Neuronal stem cell (in vitro differentiated cells): ENCODE results near the gene TMEM235.

Experiments
- DNase-seq: peaks from one replicate; pipeline ENCODE4 v3.0.0-alpha.2; 2013; ENCODE audit warnings: low spot score
- H2AFZ ChIP-seq: one replicate; pipeline ENCODE4 v1.6.1; 2013; ENCODE audit warnings: mild to moderate bottlenecking, low read length, inconsistent platforms
- H2AK5ac ChIP-seq: 2 replicates; pipeline ENCODE4 v1.6.1; 2013; ENCODE audit warnings: low read depth, mild to moderate bottlenecking, inconsistent platforms, low read length, moderate library complexity, mixed read lengths
- H2BK120ac ChIP-seq: 2 replicates; pipeline ENCODE4 v1.6.1; 2013; ENCODE audit warnings: low read depth, mild to moderate bottlenecking, inconsistent platforms, low read length, moderate library complexity, mixed read lengths
- H2BK12ac ChIP-seq: one replicate; pipeline ENCODE4 v1.6.1; 2013; ENCODE audit warnings: low read length, inconsistent platforms
- H2BK15ac ChIP-seq: 2 replicates; pipeline ENCODE4 v1.6.1; 2013; ENCODE audit warnings: mild to moderate bottlenecking, low read length, inconsistent platforms, mixed read lengths
- H2BK5ac ChIP-seq: one replicate; pipeline ENCODE4 v1.6.1; 2013; ENCODE audit warnings: inconsistent platforms, mild to moderate bottlenecking, low read length, moderate library complexity
- H3K14ac ChIP-seq: one replicate; pipeline ENCODE4 v1.6.1; 2013; ENCODE audit warnings: low read length, inconsistent platforms
- H3K18ac ChIP-seq: 2 replicates; pipeline ENCODE4 v1.6.1; 2013; ENCODE audit warnings: low read length, inconsistent platforms
- H3K23ac ChIP-seq: 2 replicates; pipeline ENCODE4 v1.6.1; 2013; ENCODE audit warnings: low read depth, mild to moderate bottlenecking, mixed read lengths, low read length, inconsistent platforms; ENCODE audit not compliant: poor library complexity
- H3K27ac ChIP-seq: replicated peaks from 3 replicates; pipeline ENCODE4 v1.5.1; 2013; ENCODE audit warnings: low read length, inconsistent platforms
- H3K27me3 ChIP-seq, 3 experiments: 2 replicates each; pipeline ENCODE4 v1.6.1; 2013; ENCODE audit warnings: low read length in 3 of 3, mild to moderate bottlenecking in 2 of 3, inconsistent platforms in 1 of 3, low read depth in 1 of 3, mixed read lengths in 1 of 3, moderate library complexity in 1 of 3; ENCODE audit not compliant: control insufficient read depth in 3 of 3, insufficient read depth in 3 of 3
- H3K36me3 ChIP-seq, 2 donors: replicated peaks in 1 of 2; 2 replicates each; pipeline ENCODE4 v1.6.1; 2013; ENCODE audit warnings: low read length in 2 of 2; ENCODE audit not compliant: control insufficient read depth in 2 of 2, insufficient read depth in 2 of 2
- H3K4ac ChIP-seq: 2 replicates; pipeline ENCODE4 v1.6.1; 2013; ENCODE audit warnings: inconsistent platforms, mild to moderate bottlenecking, low read length, moderate library complexity
- H3K4me1 ChIP-seq, 2 donors: 1 replicate in 1 of 2; 2 replicates in 1 of 2; pipeline ENCODE4 v1.6.1; 2013; ENCODE audit warnings: low read length in 2 of 2, low read depth in 1 of 2; ENCODE audit not compliant: control insufficient read depth in 2 of 2, insufficient read depth in 1 of 2
- H3K4me2 ChIP-seq: one replicate; pipeline ENCODE4 v1.6.1; 2013; ENCODE audit warnings: mild to moderate bottlenecking, low read length, inconsistent platforms; ENCODE audit not compliant: insufficient read depth, poor library complexity, severe bottlenecking
- H3K4me3 ChIP-seq, 2 donors: 2 replicates each; pipeline ENCODE4 v1.5.1; 2013; ENCODE audit warnings: low read length in 2 of 2, mild to moderate bottlenecking in 2 of 2, inconsistent platforms in 1 of 2, moderate library complexity in 1 of 2
- H3K79me1 ChIP-seq: one replicate; pipeline ENCODE4 v1.6.1; 2013; ENCODE audit warnings: low read depth, mild to moderate bottlenecking, inconsistent platforms, low read length, moderate library complexity
- H3K9ac ChIP-seq: one replicate; pipeline ENCODE4 v1.6.1; 2013; ENCODE audit warnings: mild to moderate bottlenecking, low read depth, low read length, inconsistent platforms; ENCODE audit not compliant: poor library complexity
- H3K9me3 ChIP-seq, 2 donors: replicated peaks in 1 of 2; 2 replicates each; pipeline versions ENCODE3 to v1.6.1; 2013; ENCODE audit warnings: low read length in 2 of 2, mild to moderate bottlenecking in 2 of 2, inconsistent platforms in 1 of 2, low read depth in 1 of 2, mixed read lengths in 1 of 2, moderate library complexity in 1 of 2; ENCODE audit not compliant: control insufficient read depth in 2 of 2, insufficient read depth in 1 of 2
- H4K8ac ChIP-seq: one replicate; pipeline ENCODE4 v1.6.1; 2013; ENCODE audit warnings: low read depth, mild to moderate bottlenecking, inconsistent platforms, low read length, moderate library complexity
- H4K91ac ChIP-seq: one replicate; pipeline ENCODE4 v1.6.1; 2013; ENCODE audit warnings: low read length, low read depth, mild to moderate bottlenecking, inconsistent platforms; ENCODE audit not compliant: poor library complexity
- WGBS, 2 donors: extraction: QIAGEN DNeasy Blood & Tissue Kit; methylation state at CpG; one replicate each; pipeline ENCODE4 v1.1.7; 2013; ENCODE audit warnings: missing lambda C conversion rate in 2 of 2, mixed read lengths in 1 of 2; ENCODE audit not compliant: insufficient read length in 2 of 2, insufficient replicate concordance in 1 of 2; ENCODE audit errors: extremely low coverage in 2 of 2; 5-methylcytosine and 5-hydroxymethylcytosine counted together

The TMEM235 gene

GRCh38 chr17:78240839-78241238, 9.4 kb downstream of the TMEM235 start:
- peaks cover 3 to 7% of the 10 kb centered on the region in 2 donors for H3K4me1 ChIP-seq
- H4K91ac ChIP-seq = no peak overlapping the region
- no peak overlapping the region for H2BK12ac ChIP-seq
- no peaks in the 10 kb centered on the region for H3K9me3 ChIP-seq
- peak overlapping the region; percentile 78 for H2AFZ ChIP-seq
- H3K4ac ChIP-seq = no peak overlapping the region
- H3K14ac ChIP-seq = no peak overlapping the region
- no peak overlapping the region for H3K4me2 ChIP-seq
- H2BK15ac ChIP-seq = peak overlapping the region; percentile 71
- peak overlapping the region; percentile 94 for H3K23ac ChIP-seq
- H3K4me3 ChIP-seq = no peak overlapping the region
- H2BK5ac ChIP-seq = no peak overlapping the region
- H3K27ac ChIP-seq = no peak overlapping the region
- peaks cover 0 to 16% (median 0%) of the 10 kb centered on the region in 3 experiments for H3K27me3 ChIP-seq
- no peak overlapping the region for H2BK120ac ChIP-seq
- WGBS, 2 donors = no CpG with 5 or more reads among the region's 9 CpGs
- H3K36me3 ChIP-seq = no peaks in the 10 kb centered on the region
- peaks cover 2% of the 10 kb centered on the region for H3K79me1 ChIP-seq
- H3K9ac ChIP-seq = no peak overlapping the region
- no peak for DNase-seq
- H3K18ac ChIP-seq = no peak overlapping the region
- no peak overlapping the region for H2AK5ac ChIP-seq
- H4K8ac ChIP-seq = no peak overlapping the region

GRCh38 chr17:78241277-78242023, 10.0 kb downstream of the TMEM235 start:
- Histone ChIP-seq H3K4me2 (no peak overlapping the region), H3K18ac (peak overlapping the region; percentile 24), H3K4me1 (peaks cover 3 to 7% of the 10 kb centered on the region in 2 donors), H3K9me3 (no peaks in the 10 kb centered on the region), H2AK5ac (no peak overlapping the region), H3K14ac (no peak overlapping the region), H3K4me3 (no peak overlapping the region), H2AFZ (peak overlapping the region; percentile 78), H3K36me3 (no peaks in the 10 kb centered on the region), H2BK12ac (no peak overlapping the region), H3K23ac (peak overlapping the region; percentile 94), H4K8ac (no peak overlapping the region), H4K91ac (no peak overlapping the region), H2BK120ac (no peak overlapping the region), H2BK5ac (no peak overlapping the region), H3K79me1 (peaks cover 2% of the 10 kb centered on the region), H3K9ac (no peak overlapping the region), H3K27me3 (peaks cover 0 to 16% (median 0%) of the 10 kb centered on the region in 3 experiments), H3K4ac (no peak overlapping the region), H3K27ac (no peak overlapping the region), H2BK15ac (peak overlapping the region; percentile 71)
- no CpG with 5 or more reads among the region's 13 CpGs for WGBS, 2 donors
- DNase-seq = no peak

- Histone ChIP-seq H3K27me3 (peaks cover 0 to 16% (median 0%) of the 10 kb centered on the region in 3 experiments), H2BK15ac (peak overlapping the region; percentile 10), H3K9me3 (no peaks in the 10 kb centered on the region), H3K14ac (no peak overlapping the region), H3K27ac (no peak overlapping the region), H2BK5ac (no peak overlapping the region), H3K18ac (peak overlapping the region; percentile 1), H3K79me1 (peaks cover 2% of the 10 kb centered on the region), H3K23ac (no peak overlapping the region), H2BK120ac (no peak overlapping the region), H2BK12ac (no peak overlapping the region), H2AK5ac (peak overlapping the region; percentile 20), H4K8ac (no peak overlapping the region), H2AFZ (peak overlapping the region; percentile 30), H3K4me1 (peaks cover 3 to 6% of the 10 kb centered on the region in 2 donors), H3K4me2 (no peak overlapping the region), H4K91ac (no peak overlapping the region), H3K4me3 (no peak overlapping the region), H3K36me3 (no peaks in the 10 kb centered on the region), H3K9ac (no peak overlapping the region), H3K4ac (no peak overlapping the region)
- WGBS, 2 donors = no CpG with 5 or more reads among the region's 21 CpGs
- DNase-seq = no peak
Measured at GRCh38 chr17:78242024-78242742, 10.8 kb downstream of the TMEM235 start.

GRCh38 chr17:78247304-78247703, 15.9 kb downstream of the TMEM235 start:
- WGBS, 2 donors = no CpG with 5 or more reads among the region's 8 CpGs

More at GRCh38 chr17:78247304-78247703, 15.9 kb downstream of the TMEM235 start:
- no peak for DNase-seq
- H3K4me3 ChIP-seq = no peak overlapping the region
- H2BK120ac ChIP-seq = no peak overlapping the region
- no peaks in the 10 kb centered on the region for H3K27me3 ChIP-seq
- no peak overlapping the region for H2AK5ac ChIP-seq
- no peaks in the 10 kb centered on the region for H3K36me3 ChIP-seq
- no peak overlapping the region for H2BK12ac ChIP-seq
- no peak overlapping the region for H2BK15ac ChIP-seq
- H3K18ac ChIP-seq = no peak overlapping the region
- no peak overlapping the region for H3K14ac ChIP-seq
- no peak overlapping the region for H2AFZ ChIP-seq
- no peak overlapping the region for H4K91ac ChIP-seq
- H3K27ac ChIP-seq = no peak overlapping the region
- no peak overlapping the region for H4K8ac ChIP-seq
- peaks cover 1% of the 10 kb centered on the region for H3K79me1 ChIP-seq
- no peak overlapping the region for H3K9ac ChIP-seq
- no peak overlapping the region for H2BK5ac ChIP-seq
- H3K23ac ChIP-seq = no peak overlapping the region
- no peak overlapping the region for H3K4ac ChIP-seq
- peaks cover 0 to 2% of the 10 kb centered on the region in 2 donors for H3K9me3 ChIP-seq
- no peak overlapping the region for H3K4me2 ChIP-seq
- H3K4me1 ChIP-seq = peaks cover 4 to 15% of the 10 kb centered on the region in 2 donors
